OCI-LY1 (cell line): ENCODE data around the gene TMEM106A.

Source experiments
- CTCF ChIP-seq: fragments of 200-600 bp; sonication (generic), shearing (Covaris generic); IDR thresholded peaks from 2 replicates; pipeline ENCODE4 v1.5.1; 2017; ENCODE audit warnings: mild to moderate bottlenecking, antibody characterized with exemption, low read length, moderate library complexity, mixed read lengths
- EZH2 ChIP-seq: fragments of 200-600 bp; sonication (generic), shearing (Covaris generic); IDR thresholded peaks from 2 replicates; pipeline ENCODE4 v1.8.0; 2017; ENCODE audit warnings: borderline replicate concordance, mixed run types, mild to moderate bottlenecking, antibody characterized with exemption, low read length, moderate library complexity, mixed read lengths

- TF ChIP-seq CTCF (no peak), EZH2 (no peak)
These were observed 6.0 kb downstream of the TMEM106A start for GRCh38 chr17:43217614-43218087.
